ENCODE measurements around the gene SPTBN2. TPM values are rescaled to one million over a fixed set of nuclear protein-coding genes. Genes with fewer than 3 reads are reported as not detected.

Gene SPTBN2
- total RNA-seq, 1 experiment from 2014 or later: 18.9 TPM

GRCh38 chr11:66747480-66747879, 18.5 kb upstream of the SPTBN2 start:
- no peaks in the 10 kb centered on the region for H3K9me2 ChIP-seq (replicated peaks; ENCODE audit: insufficient read depth, low read length)
- no peak overlapping the region for H3K9ac ChIP-seq (ENCODE audit: low read length)
- no peaks in the 10 kb centered on the region for H3K27me3 ChIP-seq (ENCODE audit: low read length)
- H3K4me3 ChIP-seq (ENCODE audit: low read length): no peak overlapping the region
- H3K4me2 ChIP-seq (ENCODE audit: low read depth, low read length, poor library complexity, severe bottlenecking): peak overlapping the region; percentile 48
- DNase-seq: no peak
- peaks cover 41% of the 10 kb centered on the region for H3K4me1 ChIP-seq (ENCODE audit: low read length)
- no peaks in the 10 kb centered on the region for H3K36me3 ChIP-seq (ENCODE audit: insufficient read depth, low read length)
- no peaks in the 10 kb centered on the region for H4K20me1 ChIP-seq (ENCODE audit: insufficient read depth, low read depth, low read length)
- no peaks in the 10 kb centered on the region for H3K9me3 ChIP-seq (ENCODE audit: low read length)
- no peak overlapping the region for H3K27ac ChIP-seq (ENCODE audit: low read length)
- peaks cover 55% of the 10 kb centered on the region for H3K79me2 ChIP-seq (ENCODE audit: low read length)
- no peak overlapping the region for H2AFZ ChIP-seq (ENCODE audit: low read length)

GRCh38 chr11:66745356-66746235, 16.6 kb upstream of the SPTBN2 start:
- H3K9ac ChIP-seq (ENCODE audit: low read length): peak overlapping the region; percentile 92
- DNase-seq: peak; percentile 76
- no peaks in the 10 kb centered on the region for H3K9me2 ChIP-seq (replicated peaks; ENCODE audit: insufficient read depth, low read length)
- no peaks in the 10 kb centered on the region for H4K20me1 ChIP-seq (ENCODE audit: insufficient read depth, low read depth, low read length)
- H3K27me3 ChIP-seq (ENCODE audit: low read length): peaks cover 3% of the 10 kb centered on the region; the same call in 1 of the 2 replicates
- no peaks in the 10 kb centered on the region; the same call in 1 of the 2 replicates for H3K36me3 ChIP-seq (ENCODE audit: insufficient read depth, low read length)
- peak overlapping the region; percentile 70 for H3K27ac ChIP-seq (ENCODE audit: low read length)
- peaks cover 41% of the 10 kb centered on the region for H3K4me1 ChIP-seq (ENCODE audit: low read length)
- peaks cover 47% of the 10 kb centered on the region for H3K79me2 ChIP-seq (ENCODE audit: low read length)
- H3K4me3 ChIP-seq (ENCODE audit: low read length): peak overlapping the region; percentile 89
- peaks cover 4% of the 10 kb centered on the region; the same call in 1 of the 2 replicates for H3K9me3 ChIP-seq (ENCODE audit: low read length)
- H2AFZ ChIP-seq (ENCODE audit: low read length): peak overlapping the region; percentile 98; the same call in 1 of the 2 replicates
- H3K4me2 ChIP-seq (ENCODE audit: low read depth, low read length, poor library complexity, severe bottlenecking): peak overlapping the region; percentile 93

- peak overlapping the region; percentile 89 for H3K4me3 ChIP-seq (ENCODE audit: low read length)
- no peaks in the 10 kb centered on the region for H3K9me2 ChIP-seq (replicated peaks; ENCODE audit: insufficient read depth, low read length)
- H3K4me1 ChIP-seq (ENCODE audit: low read length): peaks cover 41% of the 10 kb centered on the region
- no peaks in the 10 kb centered on the region; the same call in 1 of the 2 replicates for H3K36me3 ChIP-seq (ENCODE audit: insufficient read depth, low read length)
- peak; percentile 96 for DNase-seq
- H3K9me3 ChIP-seq (ENCODE audit: low read length): peaks cover 4% of the 10 kb centered on the region; the same call in 1 of the 2 replicates
- H2AFZ ChIP-seq (ENCODE audit: low read length): peak overlapping the region; percentile 98
- peaks cover 38% of the 10 kb centered on the region for H3K79me2 ChIP-seq (ENCODE audit: low read length)
- peaks cover 3% of the 10 kb centered on the region; the same call in 1 of the 2 replicates for H3K27me3 ChIP-seq (ENCODE audit: low read length)
- H3K4me2 ChIP-seq (ENCODE audit: low read depth, low read length, poor library complexity, severe bottlenecking): peak overlapping the region; percentile 93
- peak overlapping the region; percentile 70 for H3K27ac ChIP-seq (ENCODE audit: low read length)
- H3K9ac ChIP-seq (ENCODE audit: low read length): peak overlapping the region; percentile 92
- H4K20me1 ChIP-seq (ENCODE audit: insufficient read depth, low read depth, low read length): no peaks in the 10 kb centered on the region
Measured at GRCh38 chr11:66744485-66745355, 15.7 kb upstream of the SPTBN2 start.

GRCh38 chr11:66743271-66743968, 14.4 kb upstream of the SPTBN2 start:
- H3K27me3 ChIP-seq (ENCODE audit: low read length): peaks cover 3% of the 10 kb centered on the region; the same call in 1 of the 2 replicates
- H3K27ac ChIP-seq (ENCODE audit: low read length): no peak overlapping the region
- no peak for DNase-seq
- peak overlapping the region; percentile 92; the same call in 1 of the 2 replicates for H3K9ac ChIP-seq (ENCODE audit: low read length)
- H3K9me3 ChIP-seq (ENCODE audit: low read length): peaks cover 4% of the 10 kb centered on the region; the same call in 1 of the 2 replicates
- H3K4me1 ChIP-seq (ENCODE audit: low read length): peaks cover 32% of the 10 kb centered on the region
- H3K4me3 ChIP-seq (ENCODE audit: low read length): peak overlapping the region; percentile 89
- no peaks in the 10 kb centered on the region for H3K9me2 ChIP-seq (replicated peaks; ENCODE audit: insufficient read depth, low read length)
- peak overlapping the region; percentile 93 for H3K4me2 ChIP-seq (ENCODE audit: low read depth, low read length, poor library complexity, severe bottlenecking)
- H2AFZ ChIP-seq (ENCODE audit: low read length): no peak overlapping the region
- no peaks in the 10 kb centered on the region for H4K20me1 ChIP-seq (ENCODE audit: insufficient read depth, low read depth, low read length)
- H3K36me3 ChIP-seq (ENCODE audit: insufficient read depth, low read length): no peaks in the 10 kb centered on the region; the same call in 1 of the 2 replicates
- peaks cover 27% of the 10 kb centered on the region for H3K79me2 ChIP-seq (ENCODE audit: low read length)

- peaks cover 4% of the 10 kb centered on the region; the same call in 1 of the 2 replicates for H3K9me3 ChIP-seq (ENCODE audit: low read length)
- H3K27me3 ChIP-seq (ENCODE audit: low read length): peaks cover 3% of the 10 kb centered on the region; the same call in 1 of the 2 replicates
- H3K9ac ChIP-seq (ENCODE audit: low read length): no peak overlapping the region
- no peak for DNase-seq
- no peaks in the 10 kb centered on the region for H4K20me1 ChIP-seq (ENCODE audit: insufficient read depth, low read depth, low read length)
- no peak overlapping the region for H3K4me2 ChIP-seq (ENCODE audit: low read depth, low read length, poor library complexity, severe bottlenecking)
- peaks cover 30% of the 10 kb centered on the region for H3K4me1 ChIP-seq (ENCODE audit: low read length)
- no peaks in the 10 kb centered on the region; the same call in 1 of the 2 replicates for H3K36me3 ChIP-seq (ENCODE audit: insufficient read depth, low read length)
- no peak overlapping the region for H3K4me3 ChIP-seq (ENCODE audit: low read length)
- H3K79me2 ChIP-seq (ENCODE audit: low read length): peaks cover 14% of the 10 kb centered on the region
- H3K9me2 ChIP-seq (replicated peaks; ENCODE audit: insufficient read depth, low read length): no peaks in the 10 kb centered on the region
- no peak overlapping the region for H2AFZ ChIP-seq (ENCODE audit: low read length)
- no peak overlapping the region for H3K27ac ChIP-seq (ENCODE audit: low read length)
Measured at GRCh38 chr11:66741153-66741552, 12.1 kb upstream of the SPTBN2 start.

GRCh38 chr11:66739983-66740382, 11.0 kb upstream of the SPTBN2 start:
- H3K4me2 ChIP-seq (ENCODE audit: low read depth, low read length, poor library complexity, severe bottlenecking): no peak overlapping the region

GRCh38 chr11:66734215-66734614, 5.2 kb upstream of the SPTBN2 start:
- Histone ChIP-seq H3K9me3 (ENCODE audit: low read length) (no peaks in the 10 kb centered on the region), H3K9ac (ENCODE audit: low read length) (no peak overlapping the region), H3K4me3 (ENCODE audit: low read length) (no peak overlapping the region), H4K20me1 (ENCODE audit: insufficient read depth, low read depth, low read length) (no peaks in the 10 kb centered on the region), H3K79me2 (ENCODE audit: low read length) (no peaks in the 10 kb centered on the region), H3K9me2 (replicated peaks; ENCODE audit: insufficient read depth, low read length) (no peaks in the 10 kb centered on the region), H3K36me3 (ENCODE audit: insufficient read depth, low read length) (no peaks in the 10 kb centered on the region), H3K27me3 (ENCODE audit: low read length) (no peaks in the 10 kb centered on the region), H3K27ac (ENCODE audit: low read length) (no peak overlapping the region), H2AFZ (ENCODE audit: low read length) (no peak overlapping the region), H3K4me2 (ENCODE audit: low read depth, low read length, poor library complexity, severe bottlenecking) (no peak overlapping the region), H3K4me1 (ENCODE audit: low read length) (peaks cover 34% of the 10 kb centered on the region)
- no peak for DNase-seq

More at GRCh38 chr11:66739983-66740382, 11.0 kb upstream of the SPTBN2 start:
- H3K27me3 ChIP-seq (ENCODE audit: low read length): peaks cover 3% of the 10 kb centered on the region; the same call in 1 of the 2 replicates
- no peaks in the 10 kb centered on the region for H4K20me1 ChIP-seq (ENCODE audit: insufficient read depth, low read depth, low read length)
- H3K9ac ChIP-seq (ENCODE audit: low read length): no peak overlapping the region
- peaks cover 4% of the 10 kb centered on the region; the same call in 1 of the 2 replicates for H3K9me3 ChIP-seq (ENCODE audit: low read length)
- no peak overlapping the region for H3K27ac ChIP-seq (ENCODE audit: low read length)
- no peaks in the 10 kb centered on the region for H3K9me2 ChIP-seq (replicated peaks; ENCODE audit: insufficient read depth, low read length)
- H3K79me2 ChIP-seq (ENCODE audit: low read length): peaks cover 3% of the 10 kb centered on the region; the same call in 1 of the 2 replicates
- no peak overlapping the region for H2AFZ ChIP-seq (ENCODE audit: low read length)
- H3K36me3 ChIP-seq (ENCODE audit: insufficient read depth, low read length): no peaks in the 10 kb centered on the region; the same call in 1 of the 2 replicates
- no peak for DNase-seq
- no peak overlapping the region for H3K4me3 ChIP-seq (ENCODE audit: low read length)
- H3K4me1 ChIP-seq (ENCODE audit: low read length): peaks cover 22% of the 10 kb centered on the region
